GM12891 (cell line): ENCODE measurements around the gene DYNC1I1.

Experiments used
- POLR2A ChIP-seq: IDR thresholded peaks from 2 replicates; pipeline ENCODE4 v1.6.1; 2011; ENCODE audit warnings: low read depth, low read length, control low read depth
- POLR2AphosphoS5 ChIP-seq: IDR thresholded peaks from 2 replicates; pipeline ENCODE4 v1.6.1; 2011; ENCODE audit warnings: low read depth, low read length, control low read depth

- no peak for TF ChIP-seq POLR2A
- no peak for TF ChIP-seq POLR2AphosphoS5
Measured at GRCh38 chr7:95971716-95972115, 199.4 kb downstream of the DYNC1I1 start.
